NCI-H2029 treated with DMSO at 0.1 percent for 48 hours (cell line): ENCODE measurements around the gene IL27RA.
"Not testable (repeated sequence)": the region's sequence is repeated elsewhere in the genome, so short reads cannot be mapped to it uniquely, and the experiment has no call there.

Source experiments
- DNase-seq: peaks from one replicate; lab custom pipeline; 2025; lab: John Stamatoyannopoulos, UW

IL27RA gene

DNA sequence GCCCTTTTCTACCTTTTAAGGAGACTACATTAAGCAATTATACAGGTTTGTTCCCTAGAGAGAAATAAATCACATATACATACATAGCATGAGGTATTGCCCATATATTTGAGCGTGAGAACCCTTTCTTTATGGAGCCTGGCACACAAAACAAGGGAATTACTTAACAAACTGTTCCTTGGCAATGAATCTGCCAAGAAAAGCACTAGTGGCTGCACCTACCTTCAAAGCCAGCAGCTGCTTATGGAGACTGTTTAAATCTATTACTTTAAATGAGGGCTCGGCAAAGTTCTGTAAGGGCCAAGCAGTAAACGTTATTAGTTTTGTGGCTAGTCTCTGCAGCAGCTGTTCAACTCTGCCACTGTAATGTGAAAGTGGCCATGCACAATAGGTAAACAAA lies 32.5 kb upstream of the IL27RA start:
- no peak for DNase-seq

DNA sequence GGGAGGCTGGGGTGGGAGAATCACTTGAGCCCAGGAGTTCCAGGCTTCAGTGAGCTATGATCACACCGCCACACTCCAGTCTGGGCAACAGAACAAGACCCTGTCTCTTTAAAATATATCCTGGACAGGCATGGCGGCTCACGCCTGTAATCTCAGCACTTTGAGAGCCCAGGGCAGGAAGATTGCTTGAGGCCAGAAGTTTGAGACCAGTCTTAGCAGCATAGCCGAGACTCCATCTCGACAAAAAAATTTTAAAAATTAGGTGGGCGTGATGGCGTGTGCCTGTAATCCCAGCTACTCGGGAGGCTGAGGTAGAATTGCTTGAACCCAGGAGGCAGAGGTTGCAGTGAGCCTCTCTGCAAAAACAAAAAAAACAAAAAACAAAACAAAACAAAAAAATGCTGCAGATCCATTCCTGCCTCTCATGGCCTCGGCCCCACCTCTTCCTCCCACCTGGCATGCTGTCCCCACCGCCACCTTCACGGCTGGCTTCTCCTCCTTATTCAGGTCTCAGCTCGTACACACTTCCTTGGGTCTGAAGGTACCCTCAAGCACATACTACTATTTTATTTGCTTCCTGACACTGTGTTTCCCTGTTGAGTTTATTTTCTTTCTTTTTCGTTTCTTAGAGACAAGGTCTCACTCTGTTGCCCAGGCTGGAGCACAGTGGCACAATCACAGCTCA lies 30.7 kb upstream of the IL27RA start:
- DNase-seq = no peak

DNA sequence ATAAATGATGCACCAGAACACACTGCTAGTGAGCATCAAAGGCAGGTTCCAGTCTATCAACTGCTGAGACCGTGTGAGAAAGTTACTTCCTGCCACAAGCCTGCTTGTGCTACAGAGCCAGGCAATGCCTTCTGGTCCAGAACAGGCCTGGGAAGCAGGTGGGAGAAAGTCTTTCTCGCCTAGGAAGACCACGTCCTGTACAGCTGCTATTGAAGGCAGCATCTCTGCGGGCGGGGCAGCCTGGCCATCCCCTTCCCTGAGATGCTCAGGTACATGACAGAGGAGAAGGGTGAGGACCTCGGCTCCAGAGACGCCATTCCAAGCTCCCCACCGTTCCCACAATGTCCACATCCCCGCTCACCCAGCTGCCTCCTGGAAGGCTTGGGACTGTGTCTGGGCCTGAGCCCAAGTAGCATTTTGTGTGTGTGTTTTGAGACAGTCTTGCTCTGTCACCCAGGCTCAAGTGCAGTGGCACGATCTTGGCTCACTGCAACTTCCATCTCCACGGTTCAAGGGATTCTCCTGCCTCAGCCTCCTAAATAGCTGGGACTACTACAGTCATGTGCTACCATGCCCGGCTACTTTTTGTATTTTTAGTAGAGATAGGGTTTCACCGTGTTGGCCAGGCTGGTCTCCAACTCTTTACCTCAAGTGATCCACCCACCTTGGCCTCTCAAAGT lies 28.9 kb upstream of the IL27RA start:
- no peak for DNase-seq

DNA sequence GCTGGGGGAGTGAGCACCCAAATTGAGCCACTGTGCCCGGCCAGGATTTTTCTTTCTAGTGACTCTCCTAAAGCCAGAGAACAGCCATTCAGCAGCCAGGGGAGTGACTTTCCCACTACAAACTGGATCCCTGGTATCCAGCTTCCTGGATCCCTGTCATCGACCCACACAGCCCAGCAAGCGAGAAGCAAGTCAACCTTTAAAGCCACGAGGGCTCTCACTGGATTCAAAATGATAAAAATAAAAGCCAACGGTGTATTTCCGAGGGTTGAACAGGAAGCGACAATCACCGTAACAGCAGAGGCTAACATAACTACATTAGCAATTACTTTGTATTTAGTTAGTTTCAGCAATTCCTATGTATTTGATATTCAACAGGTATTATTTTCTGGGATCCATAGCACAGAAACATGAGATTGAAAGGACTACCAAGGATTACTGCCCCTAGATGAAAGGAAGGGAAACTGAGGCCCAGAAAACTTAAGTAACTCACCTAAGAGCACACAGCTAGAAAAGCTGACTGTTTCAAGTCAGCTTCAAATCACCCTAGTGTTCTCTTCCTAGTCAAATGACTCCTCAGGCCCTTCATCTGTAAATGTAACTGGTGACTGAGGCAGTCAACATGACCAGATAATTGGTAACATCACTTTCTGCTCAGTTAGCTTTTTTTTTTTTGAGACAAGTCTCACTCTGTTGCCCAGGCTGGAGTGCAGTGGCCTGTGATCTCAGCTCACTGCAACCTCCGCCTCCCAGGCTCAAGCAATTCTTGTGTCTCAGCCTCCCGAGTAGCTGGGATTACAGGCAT lies 28.1 kb upstream of the IL27RA start:
- DNase-seq = no peak

DNA sequence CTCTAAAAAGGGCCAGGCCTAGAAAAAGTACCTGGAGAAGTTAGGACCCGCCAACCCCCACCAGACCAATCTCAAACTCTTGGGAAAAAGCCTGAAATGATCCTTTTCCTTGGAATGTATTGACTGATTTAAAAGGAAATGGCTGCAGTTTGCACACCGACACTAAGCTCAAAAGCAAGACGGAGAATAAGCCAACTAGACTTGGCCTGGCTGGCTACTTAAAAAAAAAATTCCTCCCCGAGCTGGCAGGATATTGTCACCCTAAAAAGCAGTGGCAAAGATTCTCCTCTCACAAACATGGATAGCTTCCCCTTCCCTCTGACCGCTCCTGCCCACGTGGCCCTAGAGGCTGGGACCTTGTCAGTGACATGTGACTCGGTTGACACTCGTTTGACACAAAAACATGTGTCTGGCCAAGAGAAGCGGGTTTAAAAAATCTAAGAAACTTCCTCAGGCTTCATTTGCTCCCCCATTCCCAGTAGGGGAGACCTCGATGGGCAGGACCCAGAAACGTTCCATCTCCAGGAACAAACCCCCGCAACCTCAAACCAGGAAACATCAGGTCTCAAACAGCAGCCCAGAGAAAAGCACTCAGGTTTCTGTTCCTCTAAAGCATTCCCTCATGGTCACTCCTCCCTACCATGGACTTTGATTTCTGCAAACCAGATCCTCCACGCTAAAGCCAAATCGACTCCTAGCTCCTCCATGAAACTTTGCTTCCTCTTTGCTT lies 26.8 kb upstream of the IL27RA start:
- no peak for DNase-seq

DNA sequence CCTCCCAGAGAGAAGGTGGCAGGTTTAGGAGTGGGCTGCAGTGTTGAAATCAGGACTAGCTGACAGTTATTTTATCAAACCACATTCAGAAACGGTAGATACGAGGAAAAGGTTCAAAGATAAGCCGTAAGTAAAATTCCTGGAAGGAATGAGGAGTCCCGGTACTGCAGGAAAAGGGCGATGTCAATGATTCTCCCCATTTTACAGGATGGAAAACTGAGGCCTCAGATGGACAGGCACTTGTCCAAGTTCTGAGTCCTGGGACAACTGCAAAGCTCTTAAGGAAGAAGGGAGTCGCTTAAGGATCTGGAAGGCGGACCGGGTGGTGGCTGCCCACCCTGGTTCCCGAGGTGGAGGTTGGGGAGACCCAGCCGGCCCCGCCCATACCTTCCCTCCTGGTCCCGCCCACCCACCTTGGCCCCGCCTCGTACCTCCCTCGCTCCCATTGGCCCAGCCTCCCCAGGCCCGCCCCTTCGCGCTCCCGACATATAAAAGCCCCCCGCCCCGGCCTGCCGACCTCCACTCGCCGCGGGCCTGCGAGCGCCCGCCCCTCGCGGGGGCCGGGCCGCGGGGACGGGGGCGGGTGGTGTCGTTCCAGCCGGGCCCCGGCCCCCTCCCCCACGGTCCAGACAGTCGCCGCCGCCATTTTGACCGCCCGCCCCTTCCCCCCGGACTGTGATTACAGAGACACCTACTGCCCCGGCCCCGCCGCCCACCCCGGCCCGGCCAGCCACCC lies 26.0 kb upstream of the IL27RA start:
- no peak for DNase-seq

DNA sequence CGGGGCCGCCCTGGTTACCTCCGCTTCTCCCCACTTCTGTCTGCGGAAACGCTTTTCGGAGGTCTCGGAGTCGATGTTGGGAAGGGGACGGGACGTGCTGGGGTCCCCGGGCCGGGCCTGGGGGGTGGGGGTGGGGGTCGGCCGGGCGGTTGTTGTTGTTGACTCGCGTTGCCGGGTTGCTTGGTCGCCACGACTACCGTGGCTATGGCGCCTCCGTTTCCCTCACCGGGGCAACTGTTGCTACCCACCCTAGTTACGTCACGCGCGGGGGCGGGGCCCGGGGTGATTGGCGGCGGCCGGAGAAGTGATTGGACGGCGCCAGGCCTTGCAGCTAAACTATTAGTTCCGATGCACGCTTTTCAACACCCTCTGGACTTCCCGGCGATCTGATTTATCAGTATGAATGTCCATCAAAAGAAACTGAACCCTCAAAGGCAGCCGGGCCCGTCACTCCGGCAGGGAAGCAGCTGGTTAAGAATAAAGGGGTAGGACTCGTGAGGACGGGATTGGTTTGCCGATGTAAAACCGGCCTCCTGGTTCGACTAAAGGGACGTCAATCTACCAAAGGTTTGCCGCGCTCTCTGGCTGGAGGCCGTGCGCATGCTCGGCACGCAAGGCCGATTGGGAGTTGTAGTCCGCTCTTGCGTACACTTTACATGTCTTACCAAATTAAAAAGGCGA lies 25.3 kb upstream of the IL27RA start, which contains the start of gene RFX1:
RFX1 (minus strand) TSS at position 236 of the 681 bp plus-strand sequence. CDS start 12,477 bp downstream, outside the sequence.
- DNase-seq = peak; percentile 99

DNA sequence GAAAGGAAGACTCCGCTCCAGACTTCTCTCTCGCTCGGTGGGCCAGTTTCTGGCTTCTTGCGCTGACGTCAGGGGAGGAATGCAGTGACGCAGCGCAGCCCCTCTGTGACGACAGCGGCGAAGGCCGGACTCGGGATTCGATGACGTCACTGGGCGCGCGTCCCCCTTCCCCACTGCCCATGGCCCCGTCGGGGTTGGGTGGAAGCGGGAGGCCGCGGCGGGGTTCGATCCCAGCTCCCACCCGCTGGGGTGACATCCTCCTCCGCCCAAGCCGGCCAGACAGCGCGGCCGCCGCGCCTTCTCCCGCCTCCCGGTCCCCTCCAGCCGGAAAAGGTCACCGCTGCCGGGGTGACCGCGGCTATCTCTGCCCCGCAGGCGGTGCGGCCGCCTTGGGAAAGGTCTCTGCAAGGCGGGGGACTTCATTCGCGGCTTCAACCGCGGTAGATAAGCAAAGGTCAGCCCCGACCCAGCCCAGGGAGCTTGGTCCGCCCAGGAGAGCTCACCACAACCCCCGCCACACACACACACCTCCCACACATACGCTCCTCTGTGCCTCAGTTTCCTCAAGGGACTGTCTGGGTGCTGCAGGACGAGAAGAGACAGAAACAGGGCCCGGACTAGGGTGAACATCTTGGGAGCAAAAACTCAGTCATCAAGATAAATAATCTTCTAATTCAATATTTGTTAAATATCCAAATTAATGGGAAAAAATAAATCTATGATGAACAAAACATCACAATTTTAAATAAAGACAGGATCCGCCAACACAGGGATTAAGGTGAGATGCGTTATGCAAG lies 24.6 kb upstream of the IL27RA start:
- DNase-seq = no peak

DNA sequence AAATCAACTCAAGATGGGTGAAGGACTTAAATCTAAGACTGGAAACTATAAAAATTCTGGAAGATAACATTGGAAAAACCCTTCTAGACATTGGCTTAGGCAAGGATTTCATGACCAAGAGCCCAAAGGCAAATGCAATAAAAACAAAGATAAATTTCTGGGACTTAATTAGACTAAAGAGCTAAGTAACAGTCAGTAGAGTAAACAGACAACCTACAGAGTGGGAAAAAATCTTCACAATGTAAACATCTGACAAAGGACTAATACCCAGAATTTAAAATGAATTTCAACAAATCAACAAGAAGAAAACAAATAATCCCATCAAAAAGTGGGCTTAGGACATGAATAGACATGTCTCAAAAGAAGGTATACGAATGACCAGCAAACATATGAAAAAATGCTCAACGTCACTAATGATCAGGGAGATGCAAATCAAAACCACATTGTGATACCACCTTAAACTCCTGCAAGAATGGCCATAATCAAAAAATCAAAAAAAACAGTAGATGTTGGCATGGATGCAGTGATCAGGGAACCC lies 19.1 kb upstream of the IL27RA start:
- DNase-seq = no peak

DNA sequence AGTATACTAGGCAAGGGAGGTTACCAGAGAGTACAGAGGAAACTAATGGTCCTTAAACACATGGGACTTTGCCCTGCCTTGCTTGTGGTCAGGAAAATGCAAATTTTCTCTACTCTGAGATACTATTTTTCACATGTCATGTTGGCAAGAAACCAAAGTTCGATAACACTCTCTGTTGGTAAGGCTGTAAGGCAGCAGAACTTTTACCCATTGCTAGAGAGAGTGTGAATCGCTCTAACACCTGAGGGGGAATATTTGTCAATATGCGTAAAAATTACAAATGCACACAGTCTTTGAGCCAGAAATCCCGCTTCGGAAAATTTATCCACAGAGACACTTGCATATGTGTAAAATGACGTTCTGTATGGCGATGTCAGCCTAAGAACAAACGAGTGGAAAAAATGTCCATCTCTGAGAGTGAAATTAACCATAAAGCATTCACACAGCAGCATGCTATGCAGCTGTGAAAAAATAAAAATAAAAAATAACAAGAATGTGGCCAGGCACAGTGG lies 16.0 kb upstream of the IL27RA start:
- no peak for DNase-seq

DNA sequence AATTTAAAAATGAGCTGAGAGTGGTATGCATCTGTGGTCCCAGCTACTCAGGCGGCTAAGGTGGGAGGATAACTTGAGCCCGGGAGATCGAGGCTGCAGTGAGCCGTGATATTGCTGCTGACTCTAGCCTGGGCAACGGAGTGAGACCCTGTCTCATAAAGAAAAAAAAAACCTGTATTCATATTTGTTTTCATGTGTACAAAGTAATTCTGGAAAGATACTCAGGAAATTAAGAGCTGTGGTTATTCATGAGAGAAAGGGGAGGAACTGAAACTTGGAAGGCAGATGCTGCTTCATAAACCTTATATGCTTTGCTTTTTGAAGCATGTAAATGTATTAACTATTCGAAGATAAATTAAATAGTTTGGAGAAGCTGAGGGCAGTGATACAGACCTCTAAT lies 12.5 kb upstream of the IL27RA start:
- no peak for DNase-seq

DNA sequence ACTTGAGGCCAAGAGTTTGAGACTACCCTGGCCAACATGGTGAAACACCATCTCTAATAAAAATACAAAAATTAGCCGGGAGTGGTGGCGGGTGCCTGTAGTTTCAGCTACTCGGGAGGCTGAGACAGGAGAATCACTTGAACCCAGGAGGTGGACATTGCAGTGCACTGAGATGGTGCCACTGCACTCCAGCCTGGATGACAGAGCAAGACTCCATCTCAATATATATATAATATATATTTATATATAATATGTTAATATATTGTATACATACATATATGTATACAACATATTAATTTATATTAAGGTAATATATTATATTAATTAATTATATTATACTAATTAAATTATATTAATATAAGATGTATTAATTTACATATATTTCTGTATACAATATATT lies 11.8 kb upstream of the IL27RA start:
- DNase-seq = not testable (repeated sequence)

DNA sequence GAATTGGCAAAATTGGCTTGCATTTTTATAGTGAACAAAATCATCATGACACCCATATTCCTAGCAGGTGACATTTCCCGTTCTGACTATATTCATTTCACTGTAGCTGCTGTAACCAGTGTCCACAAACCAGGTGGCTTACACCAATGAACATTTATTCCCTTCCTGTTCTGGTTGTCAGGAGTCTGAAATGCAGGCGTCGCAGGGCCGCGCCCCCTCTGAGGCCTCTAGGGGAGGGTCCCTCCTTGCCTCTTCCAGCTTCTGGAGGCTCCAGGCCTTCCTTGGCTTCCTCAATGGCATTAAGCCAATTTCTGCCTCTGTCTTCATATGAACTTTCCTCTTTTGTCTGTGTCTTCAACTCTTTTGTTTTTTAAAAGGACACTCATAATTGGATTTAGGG lies 10.1 kb upstream of the IL27RA start:
- DNase-seq = no peak

DNA sequence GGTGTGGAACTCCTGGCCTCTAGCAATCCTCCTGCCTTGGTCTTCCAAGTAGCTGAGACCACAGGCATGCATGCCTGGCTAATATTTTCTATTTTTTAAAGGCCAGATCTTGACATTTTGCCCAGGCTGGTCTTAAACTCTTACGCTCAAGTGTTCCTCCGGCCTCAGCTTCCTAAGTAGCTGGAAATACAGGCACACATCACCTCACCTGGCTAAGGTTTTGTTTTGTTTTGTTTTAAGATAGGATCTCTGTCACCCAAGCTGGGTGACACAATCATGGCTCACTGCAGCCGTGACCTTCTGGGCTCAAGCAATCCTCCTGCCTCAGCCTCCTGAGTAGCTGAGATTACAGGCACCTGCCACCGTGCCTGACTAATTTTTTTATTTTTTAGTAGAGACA lies 9.1 kb upstream of the IL27RA start:
- DNase-seq = no peak

DNA sequence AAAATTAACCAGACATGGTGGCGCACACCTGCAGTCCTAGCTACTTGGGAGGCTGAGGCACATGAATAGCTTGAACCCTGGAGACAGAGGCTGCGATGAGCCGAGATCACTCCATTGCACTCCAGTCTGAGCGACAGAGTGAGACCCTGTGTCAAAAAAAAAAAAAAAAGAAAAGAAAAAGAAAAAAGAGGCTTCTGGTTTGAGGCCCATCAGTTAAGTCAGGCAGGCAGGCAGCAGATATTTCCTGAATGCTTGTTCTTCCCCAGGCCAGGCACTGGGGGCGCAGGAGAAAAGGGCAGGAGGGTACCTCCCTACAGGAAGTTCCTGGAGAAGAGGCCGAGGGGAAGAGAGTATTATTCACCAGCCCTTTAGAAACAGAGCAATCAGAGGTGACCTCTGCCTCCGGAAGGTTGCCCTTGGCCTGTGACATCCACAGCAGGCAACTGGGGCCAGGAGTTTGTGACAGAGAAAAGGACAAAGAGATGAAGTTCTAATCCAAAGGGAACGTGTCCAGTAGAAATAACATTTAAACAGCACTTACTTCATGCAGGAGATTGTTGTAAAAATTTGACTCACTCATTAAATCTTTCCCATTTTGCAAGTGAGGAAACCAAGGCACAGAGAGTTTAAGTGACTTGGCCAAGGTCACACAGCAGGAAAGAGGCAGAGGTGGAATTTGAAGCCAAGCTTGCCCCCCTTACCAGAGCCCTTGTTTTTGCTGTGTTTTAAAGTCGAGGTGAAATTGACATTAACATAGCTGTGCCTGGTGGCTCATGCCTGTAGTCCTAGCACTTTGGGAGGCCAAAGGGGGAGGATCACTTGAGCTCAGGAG lies 7.9 kb upstream of the IL27RA start:
- no peak for DNase-seq

DNA sequence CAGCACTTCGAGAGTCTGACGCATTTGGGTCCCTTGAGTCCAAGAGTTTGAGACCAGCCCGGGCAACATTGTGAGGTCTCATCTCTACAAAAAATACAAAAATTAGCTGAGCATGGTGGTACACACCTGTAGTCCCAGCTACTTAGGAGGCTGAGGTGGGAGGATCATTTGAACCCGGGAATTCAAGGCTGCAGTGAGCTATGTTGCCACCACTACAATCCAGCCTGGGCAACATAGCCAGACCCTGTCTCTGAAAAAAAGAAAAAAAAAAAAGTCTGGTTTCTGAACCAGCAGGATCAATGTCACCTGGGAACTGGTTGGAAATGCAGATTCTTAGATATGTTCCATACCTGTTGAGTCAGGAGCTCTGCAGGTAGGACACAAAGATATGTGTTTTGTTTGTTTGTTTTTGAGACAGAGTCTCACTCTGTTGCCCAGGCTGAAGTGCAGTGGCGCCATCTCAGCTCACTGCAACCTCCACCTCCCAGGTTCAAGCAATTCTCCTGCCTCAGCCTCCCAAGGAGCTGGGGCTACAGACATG lies 4.8 kb upstream of the IL27RA start:
- not testable (repeated sequence) for DNase-seq

DNA sequence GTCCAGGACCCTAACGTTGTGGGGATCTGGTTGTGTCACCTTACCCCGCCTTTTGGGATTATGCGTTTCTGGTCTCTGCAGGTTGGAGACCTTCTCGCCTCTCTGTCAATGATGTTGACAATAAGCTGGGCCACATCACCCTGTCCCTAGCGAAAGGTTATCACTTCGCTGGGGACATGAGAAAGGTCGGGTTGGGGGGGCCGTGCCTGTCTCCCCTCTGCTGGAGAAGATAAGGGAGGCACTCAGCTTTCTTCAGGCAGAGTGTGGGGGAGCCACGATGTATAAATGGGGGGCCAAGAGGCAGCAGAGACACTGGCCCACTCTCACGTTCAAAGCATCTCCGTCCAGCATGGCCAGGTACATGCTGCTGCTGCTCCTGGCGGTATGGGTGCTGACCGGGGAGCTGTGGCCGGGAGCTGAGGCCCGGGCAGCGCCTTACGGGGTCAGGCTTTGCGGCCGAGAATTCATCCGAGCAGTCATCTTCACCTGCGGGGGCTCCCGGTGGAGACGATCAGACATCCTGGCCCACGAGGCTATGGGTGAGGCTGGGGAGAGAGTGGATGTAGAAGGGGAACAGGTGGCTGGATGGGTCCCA lies 3.6 kb upstream of the IL27RA start, which contains the start of gene RLN3:
RLN3 (plus strand) TSS at position 293 of the 595 bp plus-strand sequence; CDS start at position 350, 57 bp downstream.
- DNase-seq = no peak

DNA sequence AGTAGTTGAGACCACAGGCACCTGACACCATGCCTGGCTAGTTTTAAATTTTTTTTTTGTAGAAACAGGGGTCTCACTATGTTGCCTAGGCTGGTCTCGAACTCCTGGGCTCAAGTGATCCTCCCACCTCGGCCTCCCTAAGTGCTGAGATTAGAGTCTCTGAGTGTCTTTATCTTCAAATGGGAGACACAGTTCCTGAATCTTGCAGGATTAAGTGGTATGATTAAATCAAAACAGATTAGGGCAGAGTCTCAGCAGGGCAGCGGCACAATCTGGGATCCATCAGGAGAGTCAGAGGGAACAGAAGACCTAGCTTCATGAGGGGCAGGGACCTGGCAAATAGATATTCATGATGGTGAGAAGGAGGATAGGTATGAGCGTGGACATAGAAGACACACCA lies 2.7 kb upstream of the IL27RA start:
- no peak for DNase-seq
